Neural progenitor cell (in vitro differentiated cells): ENCODE measurements around the gene SEMA3B. TPM values are rescaled to one million over a fixed set of nuclear protein-coding genes. Genes with fewer than 3 reads are reported as not detected.
A peak's percentile ranks its signal among the peaks of the same experiment; 100 is the strongest.

Experiments used
- DNase-seq: peaks from one replicate; pipeline ENCODE4 v3.0.0-alpha.2; 2016; ENCODE audit warnings: low spot score
- H2AFZ ChIP-seq: fragments of 200-600 bp; sonication (generic); replicated peaks from 2 replicates; pipeline ENCODE4 v1.6.1; 2016; ENCODE audit warnings: antibody characterized with exemption
- H3F3A ChIP-seq: fragments of 200-600 bp; sonication (generic); 2 replicates; pipeline ENCODE4 v1.6.1; 2016; ENCODE audit warnings: antibody characterized with exemption, low read depth
- H3K27ac ChIP-seq: fragments of 200-600 bp; sonication (generic); 2 replicates; pipeline ENCODE4 v1.5.1; 2016; ENCODE audit warnings: mild to moderate bottlenecking
- H3K27me3 ChIP-seq: fragments of 200-600 bp; sonication (generic); 2 replicates; pipeline ENCODE4 v1.6.1; 2016; ENCODE audit warnings: mild to moderate bottlenecking, moderate library complexity
- H3K36me3 ChIP-seq: fragments of 200-600 bp; sonication (generic); 2 replicates; pipeline ENCODE4 v1.5.1; 2016
- H3K4me1 ChIP-seq: fragments of 200-600 bp; sonication (generic); 2 replicates; pipeline ENCODE4 v1.6.1; 2016; ENCODE audit warnings: mixed run types
- H3K4me2 ChIP-seq: fragments of 200-600 bp; sonication (generic); 2 replicates; pipeline ENCODE4 v1.6.1; 2016
- H3K4me3 ChIP-seq: fragments of 200-600 bp; sonication (generic); 2 replicates; pipeline ENCODE4 v1.5.1; 2016
- H3K79me2 ChIP-seq: fragments of 200-600 bp; sonication (generic); 2 replicates; pipeline ENCODE4 v1.6.1; 2016; ENCODE audit warnings: low read depth
- H3K9ac ChIP-seq: fragments of 200-600 bp; sonication (generic); 2 replicates; pipeline ENCODE4 v1.6.1; 2016
- H3K9me3 ChIP-seq: fragments of 200-600 bp; sonication (generic); 2 replicates; pipeline ENCODE4 v1.5.1; 2016; ENCODE audit warnings: low read depth
- H4K20me1 ChIP-seq: fragments of 200-600 bp; sonication (generic); 2 replicates; pipeline ENCODE4 v1.6.1; 2016; ENCODE audit warnings: low read depth
- H3K27ac Mint-ChIP-seq: 3 replicates; pipeline ENCODE4 v1.8.0; 2021; ENCODE audit warnings: mixed read lengths
- H3K27me3 Mint-ChIP-seq: 2 replicates; pipeline ENCODE4 v1.8.0; 2022; ENCODE audit warnings: low read depth, mild to moderate bottlenecking, inconsistent platforms, moderate library complexity, mixed read lengths; ENCODE audit not compliant: insufficient read depth
- H3K36me3 Mint-ChIP-seq: 3 replicates; pipeline ENCODE4 v1.8.0; 2021; ENCODE audit warnings: mixed read lengths
- H3K4me1 Mint-ChIP-seq: 3 replicates; pipeline ENCODE4 v1.8.0; 2021; ENCODE audit warnings: mixed read lengths
- H3K4me3 Mint-ChIP-seq: 3 replicates; pipeline ENCODE4 v1.8.0; 2021; ENCODE audit warnings: mild to moderate bottlenecking, moderate library complexity, mixed read lengths
- H3K9me3 Mint-ChIP-seq: 3 replicates; pipeline ENCODE4 v1.8.0; 2020; ENCODE audit warnings: mixed read lengths
- CTCF ChIP-seq: fragments of 200-600 bp; sonication (generic); IDR thresholded peaks from 2 replicates; pipeline ENCODE4 v1.5.1; 2017; ENCODE audit warnings: antibody characterized with exemption, mild to moderate bottlenecking
- EZH2 ChIP-seq: fragments of 200-600 bp; sonication (generic); IDR thresholded peaks from 2 replicates; pipeline ENCODE4 v1.6.1; 2017; ENCODE audit warnings: antibody characterized with exemption, mild to moderate bottlenecking, moderate library complexity
- EZH2phosphoT487 ChIP-seq: fragments of 200-600 bp; sonication (generic); IDR thresholded peaks from 2 replicates; pipeline ENCODE4 v1.6.1; 2017; ENCODE audit warnings: antibody characterized with exemption
- total RNA-seq: library from RNA; depleted of rRNA; stranded (reverse); fragments of >200 nt; gene quantifications from 2 replicates; pipeline ENCODE4 v1.2.3, GENCODE V29; 2015; ENCODE audit warnings: low replicate concordance

The SEMA3B gene
- total RNA-seq, 1 donor from 2014 or later = 0.80 TPM

DNA sequence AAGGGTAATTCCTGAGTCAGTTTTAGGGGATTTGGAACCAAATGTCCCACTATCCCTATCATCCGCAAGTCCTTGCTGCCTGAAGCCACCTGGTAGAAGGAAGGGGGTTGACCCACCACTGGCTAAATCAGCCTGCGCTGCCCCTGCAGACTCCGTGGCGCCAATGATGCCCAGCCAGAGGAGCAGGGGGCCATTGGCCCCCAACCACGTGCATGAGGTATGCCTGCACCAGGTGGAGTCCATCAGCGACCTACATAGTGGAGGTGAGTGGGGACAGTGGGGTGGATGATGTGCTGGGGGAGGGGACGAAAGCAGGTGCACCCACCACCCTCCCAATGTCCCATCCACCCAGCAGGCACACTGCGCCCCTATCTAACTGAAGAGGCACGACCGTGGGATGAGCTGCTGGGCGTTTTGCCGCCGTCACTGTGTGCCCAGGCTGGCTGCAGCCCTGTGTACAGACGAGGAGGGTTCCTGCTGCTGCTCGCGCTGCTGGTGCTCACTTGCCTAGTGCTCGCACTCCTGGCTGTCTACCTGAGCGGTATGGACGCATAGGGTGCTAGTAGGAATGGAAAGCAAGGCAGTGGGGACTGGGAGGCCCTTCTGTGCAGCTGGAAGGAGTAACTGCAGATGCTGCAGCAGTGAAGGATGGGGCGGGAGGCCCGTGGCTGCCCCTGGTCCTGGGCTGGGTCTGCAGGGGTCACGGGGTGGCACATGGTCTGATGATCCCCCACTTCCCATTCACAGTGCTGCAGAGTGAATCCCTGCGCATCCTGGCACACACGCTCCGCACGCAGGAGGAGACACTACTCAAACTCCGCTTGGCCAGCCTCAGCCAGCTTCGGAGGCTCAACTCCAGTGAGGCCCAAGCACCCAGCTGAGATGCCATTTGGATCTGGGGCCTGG is 17.6 kb downstream of the SEMA3B start:
- Histone ChIP-seq H3K36me3 (no peaks in the 10 kb centered on the region), H3K27ac (no peak overlapping the region), H3K4me2 (no peak overlapping the region), H3K9ac (no peak overlapping the region), H3K4me1 (peaks cover 6% of the 10 kb centered on the region), H3K9me3 (no peaks in the 10 kb centered on the region), H2AFZ (no peak overlapping the region), H3K79me2 (peaks cover 7% of the 10 kb centered on the region), H3K4me3 (no peak overlapping the region), H3K27me3 (no peaks in the 10 kb centered on the region), H4K20me1 (no peaks in the 10 kb centered on the region), H3F3A (peaks cover 4% of the 10 kb centered on the region)
- H3K9me3 Mint-ChIP-seq = no peaks in the 10 kb centered on the region
- H3K4me1 Mint-ChIP-seq = peaks cover 10% of the 10 kb centered on the region
- peaks cover 9% of the 10 kb centered on the region for H3K27me3 Mint-ChIP-seq
- DNase-seq = no peak
- no peak for TF ChIP-seq CTCF
- no peak for TF ChIP-seq EZH2phosphoT487
- TF ChIP-seq EZH2 = no peak
- no peak overlapping the region for H3K27ac Mint-ChIP-seq
- no peak overlapping the region for H3K4me3 Mint-ChIP-seq
- H3K36me3 Mint-ChIP-seq = peaks cover 2% of the 10 kb centered on the region

GRCh38 chr3:50287262-50287661 is 18.3 kb downstream of the SEMA3B start:
- DNase-seq = peak; percentile 1
- no peak overlapping the region for H3K27ac ChIP-seq

DNA sequence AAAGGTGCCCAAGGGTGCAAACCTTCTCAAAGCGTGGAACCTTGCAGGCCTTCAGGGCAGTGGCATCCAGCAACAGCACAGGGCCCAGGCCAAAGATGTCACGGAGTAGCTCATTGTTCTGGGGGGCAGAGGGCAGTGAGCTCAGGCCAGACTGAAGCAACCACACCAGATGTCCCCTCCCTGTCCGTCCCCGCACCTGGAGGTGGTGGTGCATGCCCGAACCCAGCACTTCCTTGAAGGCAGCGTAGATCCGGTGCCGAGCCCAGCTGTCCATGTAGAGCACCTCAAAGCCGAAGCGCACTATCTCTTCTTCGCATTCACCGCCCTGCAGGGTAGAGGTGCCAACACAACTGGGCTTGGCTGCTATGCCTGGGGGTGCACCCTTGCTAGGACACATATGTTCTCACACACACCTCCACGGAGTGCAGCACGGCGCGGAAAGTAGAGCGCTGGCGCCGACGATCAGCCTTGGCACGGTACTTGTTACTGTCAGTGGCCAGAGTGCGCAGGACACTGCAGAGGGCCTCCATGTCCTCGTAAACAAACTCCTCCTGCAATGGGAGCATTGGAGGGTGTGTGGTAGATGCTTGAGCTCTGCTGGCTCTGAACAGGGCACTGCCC is 19.6 kb downstream of the SEMA3B start:
- Mint-ChIP-seq H3K36me3 (peaks cover 2% of the 10 kb centered on the region), H3K27ac (no peak overlapping the region), H3K27me3 (peaks cover 7% of the 10 kb centered on the region), H3K4me1 (peaks cover 17% of the 10 kb centered on the region), H3K9me3 (no peaks in the 10 kb centered on the region), H3K4me3 (no peak overlapping the region)
- Histone ChIP-seq H3K4me3 (no peak overlapping the region), H3K27me3 (no peaks in the 10 kb centered on the region), H3K36me3 (no peaks in the 10 kb centered on the region), H3K9me3 (no peaks in the 10 kb centered on the region), H2AFZ (no peak overlapping the region), H3K27ac (no peak overlapping the region), H3K4me2 (no peak overlapping the region), H3K4me1 (peaks cover 13% of the 10 kb centered on the region), H4K20me1 (no peaks in the 10 kb centered on the region), H3F3A (peaks cover 4% of the 10 kb centered on the region), H3K79me2 (peaks cover 12% of the 10 kb centered on the region), H3K9ac (no peak overlapping the region)
- DNase-seq = no peak
- TF ChIP-seq EZH2phosphoT487 = no peak
- no peak for TF ChIP-seq EZH2
- TF ChIP-seq CTCF = no peak

More at GRCh38 chr3:50287262-50287661, 18.3 kb downstream of the SEMA3B start:
- Histone ChIP-seq H3K79me2 (peaks cover 12% of the 10 kb centered on the region), H3K4me1 (peaks cover 8% of the 10 kb centered on the region), H3K9me3 (no peaks in the 10 kb centered on the region), H3K9ac (no peak overlapping the region), H3K4me3 (no peak overlapping the region), H3K36me3 (no peaks in the 10 kb centered on the region), H3K4me2 (no peak overlapping the region), H3K27me3 (no peaks in the 10 kb centered on the region), H4K20me1 (no peaks in the 10 kb centered on the region), H2AFZ (no peak overlapping the region), H3F3A (peaks cover 4% of the 10 kb centered on the region)
- Mint-ChIP-seq H3K27ac (no peak overlapping the region), H3K4me1 (peaks cover 10% of the 10 kb centered on the region), H3K9me3 (no peaks in the 10 kb centered on the region), H3K4me3 (no peak overlapping the region), H3K27me3 (peaks cover 9% of the 10 kb centered on the region), H3K36me3 (peaks cover 2% of the 10 kb centered on the region)
- no peak for TF ChIP-seq CTCF
- no peak for TF ChIP-seq EZH2phosphoT487
- no peak for TF ChIP-seq EZH2
